Germinal center (tissue), 1 donor: Measurements from ENCODE around the gene ALPK3.
A peak's percentile ranks its signal among the peaks of the same experiment; 100 is the strongest.

Experiments
- DNase-seq: peaks from one replicate; pipeline ENCODE4 v3.0.0; 2012; ENCODE audit warnings: mixed read lengths, low spot score

Gene ALPK3

DNA sequence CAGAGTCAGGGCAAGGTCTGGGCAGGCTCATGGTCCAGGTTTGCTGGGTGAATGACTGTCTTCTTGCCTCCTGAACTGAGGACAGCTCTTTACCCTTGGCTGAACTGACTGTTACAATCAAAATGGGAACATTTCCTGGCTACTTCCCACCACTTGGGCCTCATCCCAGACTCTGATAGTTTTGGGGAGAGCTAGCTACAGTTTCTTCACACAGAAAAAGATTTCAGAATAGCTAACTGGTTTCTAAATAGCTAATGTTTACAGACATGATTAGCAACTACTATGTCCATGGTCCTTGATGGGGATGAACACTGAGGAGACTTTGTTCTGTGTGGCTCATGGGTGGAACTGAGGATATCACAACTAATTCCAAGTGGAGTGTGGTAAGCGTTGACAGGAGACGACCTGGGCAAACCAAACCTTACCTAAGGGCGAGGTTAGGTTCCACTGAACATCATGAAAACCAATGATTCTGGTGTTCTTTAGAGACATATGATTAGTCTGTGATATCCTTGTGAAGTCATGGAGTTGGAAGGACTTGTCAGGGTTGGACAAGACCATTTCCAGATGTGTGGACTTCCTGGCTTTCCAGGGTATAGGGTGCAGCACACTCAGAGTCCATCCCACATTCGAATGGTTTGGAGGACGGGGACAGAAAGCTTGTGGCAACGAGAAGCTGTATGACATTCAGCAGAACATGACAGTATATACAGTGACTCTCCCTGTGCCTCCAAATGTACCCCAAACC is 7.3 kb downstream of the ALPK3 start:
- DNase-seq = no peak

DNA sequence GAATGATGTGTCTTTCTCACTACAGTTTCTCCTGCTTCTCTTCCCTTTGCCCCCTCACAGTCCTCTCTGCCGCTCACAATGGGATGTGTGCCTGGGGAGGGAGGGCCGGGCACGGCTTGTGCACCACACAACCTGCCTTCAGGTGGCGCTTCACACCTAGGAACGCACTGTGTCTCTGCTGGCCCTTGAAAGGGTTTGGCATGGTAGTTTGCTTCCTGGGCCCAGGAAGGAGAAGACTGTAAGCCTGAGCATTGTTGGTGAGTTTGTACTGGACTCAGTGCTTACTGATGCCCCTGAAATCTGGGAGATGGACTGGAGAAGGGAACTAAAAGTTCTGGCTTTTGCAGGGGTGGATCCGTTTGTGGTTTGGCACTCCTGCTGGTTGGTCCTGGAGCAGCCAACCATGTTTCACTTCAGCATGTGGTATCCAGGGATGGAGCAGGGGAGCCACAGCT is 9.2 kb downstream of the ALPK3 start:
- DNase-seq = no peak

DNA sequence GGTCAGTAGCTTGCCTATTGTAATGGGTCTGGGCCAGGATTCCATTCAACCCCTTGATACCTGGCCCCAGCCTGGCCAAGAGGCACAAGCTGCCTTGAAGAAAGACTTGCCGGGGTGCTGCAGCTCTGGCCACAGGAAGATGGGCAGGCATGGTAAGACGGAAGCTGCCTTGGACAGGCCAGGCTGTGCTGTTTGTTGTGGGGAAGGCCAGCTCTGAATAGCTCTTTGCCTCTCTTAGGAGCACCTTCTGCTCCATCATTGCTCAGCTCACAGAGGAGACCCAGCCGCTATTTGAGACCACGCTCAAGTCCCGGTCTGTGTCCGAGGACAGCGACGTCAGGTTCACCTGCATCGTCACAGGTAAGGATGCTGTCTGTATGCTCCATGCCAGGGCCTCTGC is 10.1 kb downstream of the ALPK3 start:
- no peak for DNase-seq

DNA sequence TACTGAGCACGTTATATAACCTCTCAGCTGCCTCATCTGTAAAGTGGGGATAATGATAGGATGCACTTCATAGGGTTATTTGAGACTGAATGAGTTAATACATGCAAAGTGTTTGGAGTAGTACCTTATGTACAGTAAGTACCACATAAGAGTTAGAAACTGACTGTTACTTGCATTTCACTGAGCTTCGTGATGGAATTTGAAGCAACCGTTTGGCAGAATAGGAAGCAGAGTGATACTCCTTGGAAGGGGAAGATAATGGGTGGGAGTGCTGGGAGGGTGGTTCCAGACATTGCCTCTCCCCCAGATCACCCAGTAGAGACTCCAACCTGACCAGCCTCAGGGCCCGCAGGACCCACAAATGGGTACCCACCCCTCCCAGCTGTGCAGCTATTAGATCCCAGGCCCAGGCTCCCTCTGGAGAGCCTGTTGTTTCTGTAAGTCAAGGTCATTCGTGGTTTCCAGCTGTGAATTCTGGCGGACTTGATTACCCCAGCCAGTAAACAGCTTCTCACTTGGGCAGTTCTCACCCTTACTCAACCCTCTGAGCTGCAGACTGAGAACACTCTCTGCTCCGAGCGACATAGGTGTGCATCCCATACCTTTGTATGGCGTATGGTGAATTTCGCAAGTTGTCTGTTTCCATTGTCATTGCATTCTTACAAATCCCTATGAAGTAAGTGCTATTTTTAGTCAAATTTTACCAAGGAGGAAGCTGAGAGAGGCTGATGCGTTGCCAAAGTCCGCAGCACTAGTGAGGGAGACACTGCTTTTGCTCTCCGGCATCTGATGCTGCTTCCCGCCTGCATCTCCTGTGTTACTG is 11.1 kb downstream of the ALPK3 start:
- DNase-seq = no peak

DNA sequence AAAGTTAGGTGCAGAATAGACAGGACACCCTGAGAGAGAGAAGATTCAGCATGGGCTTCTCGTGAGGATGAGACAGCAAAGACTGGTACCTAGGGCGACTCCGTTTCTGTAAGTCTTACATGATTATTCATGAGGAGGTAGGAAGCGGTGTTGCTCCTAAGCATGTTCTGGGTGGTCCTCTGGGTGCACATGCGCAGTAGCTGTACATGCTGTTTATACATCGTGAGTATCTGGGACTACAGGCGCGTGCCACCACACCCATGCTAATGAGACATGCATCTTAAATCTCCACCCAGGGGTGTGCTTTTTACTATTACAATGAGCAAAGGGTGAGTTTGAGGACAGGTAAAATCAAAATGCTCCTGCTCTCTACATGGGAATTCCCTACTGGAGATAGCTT is 12.3 kb downstream of the ALPK3 start:
- DNase-seq = no peak

DNA sequence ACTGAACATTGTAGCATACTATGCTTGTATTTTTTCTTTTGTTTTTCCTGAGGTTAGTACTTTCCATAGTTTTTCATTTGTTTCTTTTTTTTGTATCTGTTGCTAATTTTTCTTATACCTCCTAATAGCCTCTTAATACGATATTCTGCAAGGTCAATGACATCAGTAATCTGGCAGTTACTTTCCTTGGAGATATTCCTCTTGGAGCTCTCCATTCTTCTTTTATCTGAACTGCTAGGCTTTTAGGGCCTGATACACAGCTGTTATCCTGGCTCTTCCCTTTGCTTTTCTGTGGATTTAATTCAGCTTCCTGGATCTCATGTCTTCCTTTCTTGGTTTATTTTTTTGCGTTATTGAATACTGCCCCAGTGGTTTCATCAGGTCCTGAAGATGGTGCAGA is 12.9 kb downstream of the ALPK3 start:
- no peak for DNase-seq

DNA sequence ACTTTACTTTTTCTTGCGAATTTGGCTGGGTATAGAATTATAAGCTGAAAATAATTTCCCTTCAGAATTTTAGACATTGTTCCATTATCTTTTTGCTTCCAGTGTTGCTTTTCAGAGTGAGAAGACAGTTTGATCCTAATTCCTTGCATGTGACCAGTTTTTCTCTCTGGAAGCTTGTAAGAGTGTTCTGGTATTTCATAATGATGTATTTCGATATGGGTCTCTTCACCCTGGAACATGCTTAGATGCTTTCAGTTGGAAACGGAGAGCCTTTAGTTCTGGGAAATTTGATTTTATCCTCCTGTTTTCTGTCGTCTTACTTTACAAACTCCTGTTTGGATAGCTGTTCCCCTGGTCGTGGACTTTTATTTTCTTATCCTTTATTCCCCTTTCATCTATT is 13.9 kb downstream of the ALPK3 start:
- DNase-seq = no peak

DNA sequence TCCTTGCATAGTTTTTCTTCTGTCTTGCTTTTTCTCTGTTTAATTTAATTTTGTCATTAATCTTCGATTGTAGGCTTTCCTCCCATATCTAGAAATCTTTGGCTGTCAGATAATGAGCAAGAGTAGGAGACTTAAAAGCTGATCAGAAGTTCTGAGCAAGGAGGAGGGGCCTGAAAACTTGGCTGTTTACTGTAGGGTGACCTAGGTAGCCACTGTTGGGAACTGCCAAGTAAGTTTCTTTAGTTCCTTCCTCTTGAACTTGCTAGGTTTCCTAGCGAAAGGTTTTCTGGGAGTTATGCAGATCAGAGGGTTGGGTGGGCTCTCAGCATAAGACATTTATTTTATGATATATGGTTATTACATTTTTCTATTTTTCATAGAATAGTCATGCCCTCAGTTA is 14.5 kb downstream of the ALPK3 start:
- DNase-seq = no peak

DNA sequence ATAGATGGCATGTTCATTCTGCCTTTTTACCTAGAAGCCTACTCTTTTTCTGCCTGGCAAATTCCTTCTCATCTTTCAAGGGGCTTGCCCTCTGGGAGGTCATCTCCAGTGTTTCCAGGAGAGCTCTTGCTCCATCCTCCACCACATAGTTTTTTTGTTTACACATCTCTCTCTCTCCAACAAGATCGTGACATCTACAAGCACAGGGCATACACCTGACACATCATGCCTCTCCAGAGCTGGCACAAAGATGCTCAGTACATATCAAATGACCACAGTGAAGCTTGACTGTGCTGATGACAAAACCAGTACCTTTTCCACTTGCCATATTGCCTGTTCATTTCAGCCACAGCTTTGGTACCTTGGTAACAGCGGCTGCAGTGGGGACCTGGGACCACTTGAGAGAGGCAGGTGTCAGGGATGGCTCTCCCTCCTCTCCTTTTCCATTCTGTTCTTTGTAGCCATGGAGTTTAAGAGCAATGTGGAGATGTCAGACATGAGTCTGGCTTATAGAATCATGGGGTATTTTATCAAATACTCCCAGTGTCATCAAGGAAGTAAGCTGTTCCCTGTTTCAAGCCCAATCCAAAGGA is 15.4 kb downstream of the ALPK3 start:
- DNase-seq = no peak

DNA sequence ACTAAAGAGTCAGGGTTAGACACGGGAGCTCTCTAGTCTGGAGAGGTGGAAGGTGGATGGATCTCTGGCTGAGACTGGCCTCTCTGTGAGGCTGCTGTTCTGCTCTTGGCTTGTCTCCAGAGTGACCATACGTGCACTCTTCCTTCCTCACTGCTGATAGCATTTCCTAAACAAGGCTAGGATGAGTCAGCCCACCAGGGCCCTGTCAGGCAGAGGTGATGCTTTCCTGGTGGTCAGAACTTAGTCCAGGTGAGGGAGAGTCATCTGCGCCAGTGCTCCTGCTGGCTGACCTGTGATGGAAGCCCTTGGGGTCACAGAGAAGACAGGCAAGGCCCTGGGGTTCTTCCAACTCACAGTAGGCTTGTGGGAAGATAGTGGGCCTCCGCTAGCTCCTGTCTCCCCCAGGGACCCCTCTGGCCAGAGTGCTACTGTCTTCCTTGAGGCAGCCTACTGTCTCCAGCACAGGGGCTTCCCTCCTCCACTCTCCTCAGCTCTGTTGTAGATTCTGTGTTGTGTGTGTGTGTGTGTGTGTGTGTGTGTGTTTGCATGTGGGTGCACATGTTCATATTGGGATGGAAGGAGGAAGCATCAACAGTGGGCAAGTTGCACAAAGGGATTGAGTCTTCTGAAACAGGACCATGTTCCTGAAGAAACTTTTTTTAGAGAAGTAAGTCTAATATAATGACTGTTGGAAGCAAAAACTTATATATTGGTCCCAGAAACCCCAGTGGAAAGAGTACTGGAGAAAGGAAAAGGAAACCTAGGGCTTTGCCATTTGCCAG is 16.5 kb downstream of the ALPK3 start:
- DNase-seq = no peak

DNA sequence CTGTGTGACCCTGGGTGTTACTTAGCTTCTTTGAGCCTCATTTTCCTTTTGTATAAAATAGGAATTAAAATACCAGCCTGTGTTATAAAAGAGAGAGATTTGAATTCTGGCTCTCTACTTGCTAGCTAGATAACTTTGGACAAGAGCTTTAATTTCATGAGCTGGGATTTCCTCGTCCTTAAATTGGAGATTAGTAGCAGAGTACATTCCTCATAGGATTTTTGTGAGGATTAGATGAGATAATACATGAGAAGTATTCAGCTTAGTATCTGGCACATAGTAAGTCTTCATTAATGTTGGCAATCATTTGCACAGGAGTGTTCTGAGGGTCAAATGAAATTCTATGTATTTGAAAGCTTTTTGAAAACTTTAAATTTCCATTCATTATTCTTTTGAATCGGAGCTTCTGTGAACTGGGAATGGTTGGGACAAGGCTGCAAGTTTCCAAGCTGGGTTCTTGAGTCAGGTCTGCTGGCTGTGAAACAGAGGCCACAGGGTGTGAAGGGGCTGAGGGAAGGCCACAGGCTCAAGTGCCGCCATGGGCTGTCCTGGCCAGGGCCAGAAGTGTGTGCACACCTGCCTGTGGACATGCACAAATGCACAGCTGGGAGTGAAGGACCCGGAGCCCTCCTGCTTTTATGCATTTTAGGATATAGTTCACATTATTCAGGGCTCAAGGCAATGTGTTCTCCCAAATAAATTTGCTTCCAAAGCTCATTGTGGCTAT is 17.2 kb downstream of the ALPK3 start:
- DNase-seq = no peak

DNA sequence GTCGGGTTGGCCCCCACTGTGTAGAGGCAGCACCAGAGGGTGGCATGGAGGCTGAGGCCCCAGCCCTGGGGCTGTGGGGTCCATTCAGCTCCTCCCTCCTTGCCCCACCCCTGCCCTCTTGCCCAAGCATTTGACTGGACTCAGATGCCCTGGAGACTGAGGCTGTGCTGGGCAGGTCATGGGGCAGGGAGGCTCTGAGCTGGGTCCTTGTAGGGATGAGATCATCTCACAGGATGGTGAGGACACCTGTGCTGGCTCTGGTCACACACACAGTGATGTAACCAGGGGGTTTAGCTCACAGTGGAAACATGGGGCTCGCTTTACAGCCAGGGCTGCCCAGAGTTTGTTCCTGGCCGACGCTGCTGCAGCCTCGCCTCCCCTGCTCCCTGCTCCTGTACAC is 17.8 kb downstream of the ALPK3 start:
- DNase-seq = no peak

DNA sequence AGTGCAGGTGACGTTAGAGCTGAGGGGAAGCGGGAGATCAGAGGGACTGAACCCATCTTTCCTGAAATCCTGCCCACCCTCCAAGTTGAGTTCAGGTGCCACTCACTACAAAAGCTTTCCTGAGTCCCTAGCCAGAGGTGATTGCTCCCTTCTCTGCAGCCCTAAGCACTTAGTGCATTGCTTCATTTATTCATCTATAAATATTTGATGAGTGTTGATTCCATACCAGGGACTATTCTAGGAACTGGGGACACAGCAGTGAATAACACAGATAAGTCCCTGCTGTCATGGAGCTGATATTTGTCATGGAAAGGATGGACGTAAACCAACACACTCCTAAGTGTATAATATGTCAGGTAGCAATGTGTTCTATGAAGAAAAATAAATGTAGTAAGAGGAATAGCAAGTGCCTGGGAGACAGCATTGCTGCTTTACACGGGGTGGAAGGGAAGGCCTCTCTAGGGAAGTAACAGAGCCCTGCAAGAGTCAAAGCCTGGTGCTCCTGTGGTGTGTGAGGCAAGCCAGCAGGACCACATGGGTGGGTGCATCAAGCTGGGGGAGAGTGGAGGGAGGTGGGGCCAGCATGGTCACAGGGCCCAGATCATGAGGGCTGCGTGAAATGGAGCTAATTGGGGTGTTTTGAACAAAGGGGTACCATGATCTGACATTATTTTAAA is 18.6 kb downstream of the ALPK3 start:
- no peak for DNase-seq

DNA sequence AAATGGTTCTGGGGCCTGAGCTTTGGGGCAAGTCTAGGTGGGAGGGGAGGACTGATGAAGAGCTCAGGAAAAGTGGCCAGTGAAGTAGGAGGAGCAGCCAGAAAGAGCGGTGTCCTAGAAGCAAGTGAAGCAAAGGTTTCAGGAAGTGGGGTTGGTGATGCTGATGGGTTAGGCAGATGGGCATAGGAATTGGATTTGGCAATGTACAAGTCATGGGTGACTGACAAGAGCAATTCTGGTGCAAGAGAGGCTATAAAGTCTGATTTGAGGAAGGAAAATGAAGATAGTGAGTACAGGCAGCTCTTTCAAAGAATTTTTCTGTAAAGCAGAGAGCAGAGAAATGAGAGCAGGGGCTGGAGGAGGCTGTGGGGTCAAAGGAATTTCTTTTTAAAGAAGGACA is 19.7 kb downstream of the ALPK3 start:
- no peak for DNase-seq

DNA sequence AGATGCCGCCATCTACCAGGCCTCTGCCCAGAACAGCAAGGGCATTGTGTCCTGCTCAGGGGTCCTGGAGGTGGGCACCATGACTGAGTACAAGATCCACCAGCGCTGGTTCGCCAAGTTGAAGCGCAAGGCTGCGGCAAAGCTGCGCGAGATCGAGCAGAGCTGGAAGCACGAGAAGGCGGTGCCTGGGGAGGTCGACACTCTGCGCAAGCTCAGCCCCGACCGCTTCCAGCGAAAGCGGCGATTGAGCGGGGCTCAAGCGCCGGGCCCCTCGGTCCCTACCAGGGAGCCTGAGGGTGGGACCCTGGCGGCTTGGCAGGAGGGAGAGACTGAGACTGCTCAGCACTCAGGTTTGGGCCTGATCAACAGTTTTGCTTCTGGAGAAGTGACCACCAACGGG is 22.6 kb downstream of the ALPK3 start:
- no peak for DNase-seq

DNA sequence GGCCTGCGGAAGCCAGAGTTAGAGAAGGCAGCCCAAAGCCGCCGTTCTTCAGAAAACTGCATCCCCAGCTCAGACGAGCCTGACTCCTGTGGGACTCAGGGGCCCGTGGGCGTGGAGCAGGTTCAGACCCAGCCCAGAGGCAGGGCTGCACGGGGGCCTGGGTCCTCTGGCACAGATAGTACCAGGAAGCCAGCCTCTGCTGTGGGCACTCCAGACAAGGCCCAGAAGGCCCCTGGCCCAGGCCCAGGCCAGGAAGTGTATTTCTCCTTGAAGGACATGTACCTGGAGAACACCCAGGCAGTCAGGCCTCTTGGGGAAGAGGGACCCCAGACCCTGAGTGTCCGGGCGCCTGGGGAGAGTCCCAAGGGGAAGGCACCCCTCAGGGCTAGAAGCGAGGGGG is 23.1 kb downstream of the ALPK3 start:
- no peak for DNase-seq

DNA sequence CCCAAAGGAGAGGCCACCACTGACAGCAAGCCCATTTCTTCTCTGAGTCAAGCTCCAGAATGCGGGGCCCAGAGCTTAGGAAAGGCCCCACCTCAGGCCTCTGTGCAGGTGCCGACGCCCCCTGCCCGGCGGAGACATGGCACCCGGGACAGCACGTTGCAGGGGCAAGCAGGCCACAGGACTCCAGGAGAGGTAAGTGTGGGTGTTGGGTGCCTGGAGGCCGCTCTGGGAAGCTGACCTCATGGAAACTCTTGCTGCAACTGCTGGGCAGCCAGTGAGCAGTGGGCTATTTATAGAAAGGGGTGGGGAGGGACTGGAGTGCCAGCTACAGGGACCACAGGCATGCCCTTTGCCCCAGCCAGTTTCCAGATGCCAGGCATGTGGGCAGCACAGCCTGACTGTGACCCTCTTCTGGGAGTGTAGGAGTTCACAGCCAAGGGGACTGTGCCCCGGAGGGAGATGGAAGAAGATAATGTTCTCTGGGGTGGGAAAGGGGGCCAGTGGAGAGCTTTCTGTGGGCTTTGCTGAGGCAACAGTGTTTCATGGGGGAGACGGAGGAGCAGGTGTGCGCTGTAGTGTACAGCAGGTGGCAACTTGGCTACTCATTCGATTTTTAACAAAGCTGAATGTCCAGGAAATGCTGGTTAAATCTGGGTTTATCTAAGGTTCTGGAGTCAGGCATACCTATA is 23.7 kb downstream of the ALPK3 start:
- no peak for DNase-seq

DNA sequence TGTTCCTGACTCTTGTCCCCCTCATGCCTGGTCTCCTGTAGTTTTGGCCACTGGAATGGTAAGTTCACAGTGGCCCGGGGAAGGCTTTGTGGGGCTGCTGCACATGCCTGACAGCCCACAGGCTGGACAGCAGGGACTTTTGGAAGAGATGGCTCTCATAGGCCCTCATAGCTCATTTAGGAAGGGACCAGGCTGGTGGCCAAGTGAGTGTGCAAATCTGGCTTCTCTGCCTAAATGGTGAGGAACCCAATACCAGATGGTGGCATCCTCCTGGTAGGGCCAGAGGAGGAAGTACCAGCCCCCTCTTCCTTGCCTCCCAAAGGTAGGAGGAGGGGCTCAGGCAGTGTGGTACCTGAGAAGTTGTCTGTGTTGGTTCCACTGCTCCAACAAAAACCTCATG is 25.6 kb downstream of the ALPK3 start:
- DNase-seq = no peak

DNA sequence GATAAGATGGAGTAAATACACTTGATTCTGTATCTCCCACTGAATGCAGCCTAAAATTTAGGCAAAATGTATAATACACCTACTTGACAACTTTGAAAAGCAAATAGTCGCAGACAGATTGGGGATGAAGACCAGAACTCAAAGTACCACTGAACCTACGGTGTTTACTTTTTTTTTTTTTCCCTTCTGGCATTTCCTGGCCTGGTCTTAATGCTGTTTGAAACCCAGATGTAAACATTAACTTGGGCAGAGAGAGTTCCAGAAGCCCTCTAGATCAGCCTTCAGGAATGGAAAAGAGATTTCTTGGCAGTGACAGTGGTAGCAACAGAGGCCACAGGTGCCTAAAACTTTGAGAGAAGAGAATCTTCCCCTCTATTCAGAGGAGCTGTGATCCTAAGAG is 27.8 kb downstream of the ALPK3 start:
- no peak for DNase-seq

DNA sequence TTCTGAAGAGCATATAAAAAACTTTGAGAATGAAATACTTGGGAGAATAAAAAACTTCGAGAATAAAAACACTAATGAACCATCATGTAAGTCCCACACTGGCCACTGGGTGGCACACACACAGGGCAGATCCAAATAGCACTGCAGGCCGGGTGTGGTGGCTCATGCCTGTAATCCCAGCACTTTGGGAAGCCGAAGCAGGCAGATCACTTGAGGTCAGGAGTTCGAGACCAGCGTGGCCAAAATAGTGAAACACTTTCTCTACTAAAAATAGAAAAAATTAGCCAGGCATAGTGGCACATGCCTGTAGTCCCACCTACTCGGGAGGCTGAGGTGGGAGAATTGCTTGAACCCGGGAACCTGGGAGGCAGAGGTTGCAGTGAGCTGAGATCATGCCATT is 28.5 kb downstream of the ALPK3 start:
- DNase-seq = peak; percentile 28

DNA sequence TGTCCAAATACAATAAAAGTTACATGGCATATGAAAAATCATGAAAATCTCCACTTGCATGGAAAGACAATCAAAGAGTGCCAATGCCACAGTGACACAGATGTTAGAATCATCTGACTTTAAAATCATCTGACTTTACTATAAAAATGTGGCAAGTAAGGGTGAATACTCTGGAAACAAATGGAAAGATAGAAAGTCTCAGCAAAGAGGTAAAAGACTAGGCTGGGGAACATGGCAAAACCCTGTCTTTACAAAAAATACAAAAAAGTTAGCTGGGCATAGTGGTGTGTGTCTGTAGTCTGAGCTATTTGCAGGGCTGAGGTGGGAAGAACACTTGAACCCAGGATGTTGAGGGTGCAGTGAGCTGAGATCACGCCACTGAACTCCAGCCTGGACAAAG is 29.1 kb downstream of the ALPK3 start:
- DNase-seq = no peak
